T-helper 1 cell treated with Interleukin-12 subunit alpha and Interleukin-12 subunit beta and Interleukin-4 antibody, amounts not matched to agents 30 ng/mL and 1 ng/mL, for 36 hours (primary cell): ENCODE results near the gene GFRA1. TPM values are rescaled to one million over a fixed set of nuclear protein-coding genes. Genes with fewer than 3 reads are reported as not detected.

ENCODE experiments used
- intact Hi-C: fragments of 100-400 bp; cut with micrococcal nuclease; formaldehyde crosslinking; loops from one replicate; pipeline ENCODE4 v1.15.1; 2024
- total RNA-seq: library from RNA; stranded (reverse); gene quantifications from 2 replicates; pipeline ENCODE4 v1.2.3, GENCODE V29; 2022

Gene GFRA1, protein sequence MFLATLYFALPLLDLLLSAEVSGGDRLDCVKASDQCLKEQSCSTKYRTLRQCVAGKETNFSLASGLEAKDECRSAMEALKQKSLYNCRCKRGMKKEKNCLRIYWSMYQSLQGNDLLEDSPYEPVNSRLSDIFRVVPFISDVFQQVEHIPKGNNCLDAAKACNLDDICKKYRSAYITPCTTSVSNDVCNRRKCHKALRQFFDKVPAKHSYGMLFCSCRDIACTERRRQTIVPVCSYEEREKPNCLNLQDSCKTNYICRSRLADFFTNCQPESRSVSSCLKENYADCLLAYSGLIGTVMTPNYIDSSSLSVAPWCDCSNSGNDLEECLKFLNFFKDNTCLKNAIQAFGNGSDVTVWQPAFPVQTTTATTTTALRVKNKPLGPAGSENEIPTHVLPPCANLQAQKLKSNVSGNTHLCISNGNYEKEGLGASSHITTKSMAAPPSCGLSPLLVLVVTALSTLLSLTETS
- not detected in 2 replicates for total RNA-seq

DNA sequence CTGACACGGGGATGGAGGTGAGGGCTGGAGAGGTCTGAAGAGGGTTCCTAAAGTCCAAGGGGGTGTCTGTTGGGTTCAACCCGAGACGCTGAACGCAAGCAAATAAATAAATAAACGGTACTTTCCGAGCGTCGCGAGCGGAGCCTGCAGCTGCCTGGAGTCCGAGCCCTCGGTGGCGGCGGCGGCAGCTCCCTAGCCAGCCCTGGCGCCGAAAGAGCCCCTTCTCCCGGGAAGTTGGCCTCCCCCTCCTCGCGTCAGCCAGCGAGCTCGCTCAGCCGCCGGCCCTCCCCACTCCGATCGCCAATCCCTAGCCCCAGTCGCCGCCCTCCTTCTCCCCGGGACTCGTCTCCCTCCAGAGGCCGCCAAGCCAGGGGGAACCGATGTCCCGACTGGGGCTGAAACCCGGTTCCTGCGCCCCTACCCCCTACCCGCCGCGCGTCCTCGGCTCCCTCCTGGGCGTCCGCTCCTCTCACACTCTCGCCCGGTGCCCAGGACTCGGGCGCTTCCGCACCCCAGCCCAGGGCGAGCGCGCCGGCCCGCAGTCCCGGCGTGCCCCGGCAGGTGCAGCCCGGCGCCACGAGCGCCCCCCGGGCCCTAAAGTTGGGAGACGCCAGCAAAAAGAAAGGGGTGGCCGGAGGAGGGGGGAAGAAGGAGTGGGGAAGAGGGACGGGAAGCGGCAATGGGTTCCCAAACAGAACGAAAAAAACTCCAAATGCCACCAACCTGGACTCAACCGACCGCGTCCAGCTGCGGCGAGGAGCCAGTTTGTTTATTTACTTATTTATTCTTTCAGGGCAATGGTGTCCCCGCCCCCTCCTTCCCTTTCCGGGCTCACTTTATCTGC, at the start of gene GFRA1:
Gene GFRA1 (minus strand): TSS at position 767 of the 844 bp plus-strand sequence. CDS start 1,177 bp downstream, outside the sequence.
- intact Hi-C loops, result loop anchor here (10.0 kb wide), 2 partner anchors 892 to 1262 kb away; no protein-coding TSS in a partner anchor

DNA sequence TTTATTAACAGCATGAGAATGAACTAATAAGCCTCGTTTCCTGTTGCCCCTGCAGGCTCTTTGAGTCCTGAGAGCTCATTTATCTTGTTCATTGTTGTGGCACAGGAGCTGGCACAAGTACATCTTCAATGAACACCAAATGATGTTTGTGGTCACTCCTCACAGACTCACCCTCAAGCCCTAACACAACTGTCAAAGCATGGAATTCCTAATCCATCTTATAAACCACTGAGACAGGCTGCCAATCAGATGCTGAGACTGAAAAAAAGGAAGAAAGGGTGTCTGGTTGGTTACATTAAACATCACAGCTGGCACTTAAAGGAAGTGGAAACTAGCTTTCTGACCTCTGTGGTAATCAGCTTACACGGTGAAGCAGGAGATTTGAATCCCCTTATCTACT, 43.5 kb upstream of the GFRA1 start:
- intact Hi-C loops, result no loop called here

DNA sequence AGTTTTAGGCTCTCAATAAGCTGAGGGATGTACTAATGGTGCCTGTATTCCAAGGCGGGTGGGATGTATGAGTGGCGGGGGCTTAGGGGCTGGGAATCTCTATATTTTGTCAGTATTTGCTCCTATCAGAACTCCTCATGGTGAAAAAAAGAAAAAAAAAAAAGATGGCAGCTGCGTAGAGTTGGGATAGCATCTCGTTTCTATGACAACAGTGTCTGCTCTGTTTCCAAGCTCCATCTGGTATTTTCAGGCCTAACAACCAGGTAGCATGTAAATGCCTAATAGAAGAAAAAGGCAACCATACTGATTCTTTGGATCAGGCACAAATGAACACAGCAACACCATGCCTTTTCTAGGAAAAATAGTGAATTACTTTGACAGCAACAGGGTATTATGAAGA, 39.5 kb upstream of the GFRA1 start:
- intact Hi-C loops, result no loop called here

DNA sequence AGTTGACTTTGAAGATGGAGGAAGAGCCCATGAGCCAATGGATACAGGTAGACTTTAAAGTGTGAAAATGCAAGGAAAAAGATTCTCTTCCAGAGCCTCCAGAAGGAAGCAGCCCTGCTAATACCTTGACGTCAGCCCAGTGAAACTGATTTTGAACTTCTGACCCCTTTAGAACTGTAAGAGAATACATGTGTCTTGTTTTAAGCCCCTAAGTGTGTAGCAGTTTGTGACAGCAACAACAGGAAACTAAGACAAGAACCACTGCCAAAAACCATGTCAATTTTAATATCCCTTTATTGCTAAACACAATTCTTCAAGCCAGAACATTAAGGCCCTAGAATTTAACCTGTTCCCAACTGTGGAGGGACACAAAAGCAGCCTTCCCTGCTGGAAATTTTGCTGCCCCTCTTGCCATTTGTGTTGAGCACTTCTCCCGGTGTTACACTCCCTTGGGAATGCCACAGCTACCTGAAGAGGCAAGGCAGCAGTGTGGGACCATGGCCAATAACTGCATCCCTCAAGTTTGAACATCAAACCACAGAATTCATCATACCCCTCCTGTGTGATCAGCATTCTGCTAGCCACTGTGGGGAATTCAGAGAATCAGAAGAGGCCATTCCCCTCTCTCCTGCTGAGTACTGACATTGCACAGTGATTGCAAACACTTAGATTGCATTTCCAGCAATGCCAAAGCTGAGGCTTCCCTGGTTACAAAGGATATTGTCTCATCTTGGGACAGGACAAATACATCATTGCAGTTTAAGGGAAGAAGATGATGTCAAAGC, 38.9 kb upstream of the GFRA1 start:
- intact Hi-C loops, result no loop called here

DNA sequence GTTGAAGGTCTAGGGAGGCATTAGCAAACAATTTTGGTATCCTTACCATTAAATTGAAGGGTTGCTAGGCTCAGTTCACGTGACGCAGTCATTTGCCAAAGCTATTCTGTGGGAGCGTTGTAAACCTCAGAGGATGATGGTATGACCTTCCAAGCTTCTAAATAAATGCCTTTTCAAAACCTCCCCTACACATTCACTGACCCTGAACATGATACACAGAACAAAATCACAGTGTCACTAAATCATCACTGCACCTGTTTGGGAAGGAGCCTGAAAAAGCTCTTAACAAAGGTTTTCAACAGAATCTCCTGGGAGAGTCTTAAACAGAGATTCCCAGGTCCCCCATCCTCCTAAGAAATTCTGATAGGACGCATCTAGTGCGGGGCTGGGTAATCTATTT, 38.0 kb upstream of the GFRA1 start:
- intact Hi-C loops, result no loop called here

DNA sequence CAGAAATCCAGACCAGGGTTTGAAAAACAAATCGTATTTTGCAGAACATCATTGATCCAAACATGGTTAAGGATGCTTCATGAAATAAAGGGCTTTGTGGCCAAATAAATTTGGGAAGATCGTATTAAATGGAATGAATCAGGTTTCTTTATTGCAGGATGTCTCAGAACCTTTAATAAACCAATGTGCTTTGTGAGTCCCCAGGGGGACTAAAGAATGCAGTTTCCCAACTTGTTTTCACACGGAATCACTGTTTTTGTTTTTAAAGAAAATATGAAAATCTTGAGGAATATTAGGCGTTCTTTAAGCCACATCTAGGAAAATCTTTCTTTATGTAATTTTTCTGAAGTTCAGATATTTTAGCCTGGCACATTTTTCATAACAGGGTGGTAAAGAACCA, 34.4 kb upstream of the GFRA1 start:
- intact Hi-C loops, result no loop called here

DNA sequence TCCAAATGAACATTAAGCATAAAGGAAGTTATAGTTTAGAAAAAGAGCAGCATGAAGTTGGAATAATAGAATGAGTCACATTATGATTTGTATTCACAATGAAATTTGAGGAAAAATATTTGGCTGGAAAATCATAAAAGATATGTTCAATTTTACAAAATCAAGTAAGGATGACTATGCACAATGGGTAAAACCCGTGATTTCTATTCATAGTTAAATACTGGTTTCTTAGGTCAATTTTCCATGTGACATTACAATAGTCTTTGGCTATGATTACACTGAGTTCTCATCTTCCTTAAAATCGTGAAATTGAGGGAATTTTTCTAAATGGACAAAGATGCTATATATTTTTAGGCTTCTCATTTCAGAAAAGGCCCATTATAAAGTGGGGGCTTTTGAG, 33.8 kb upstream of the GFRA1 start:
- intact Hi-C loops, result no loop called here

DNA sequence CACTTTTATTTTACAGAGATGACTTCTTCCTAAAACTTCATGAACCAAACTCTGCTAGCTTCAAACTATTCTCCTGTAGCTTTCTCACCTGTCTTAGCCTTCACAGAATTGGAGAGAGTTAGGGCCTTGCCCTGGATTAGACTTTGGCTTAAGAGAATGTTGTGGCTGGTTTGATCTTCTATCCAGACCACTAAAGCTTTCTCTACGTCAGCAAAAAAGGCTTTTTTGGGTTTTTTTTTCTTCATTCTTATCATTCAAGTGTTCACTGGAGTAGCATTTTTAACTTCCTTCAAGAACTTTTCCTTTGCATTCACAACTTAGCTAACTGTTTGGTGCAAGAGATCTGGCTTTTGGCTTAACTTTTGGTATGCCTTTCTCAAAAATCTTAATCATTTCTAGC, 31.9 kb upstream of the GFRA1 start:
- intact Hi-C loops, result no loop called here

DNA sequence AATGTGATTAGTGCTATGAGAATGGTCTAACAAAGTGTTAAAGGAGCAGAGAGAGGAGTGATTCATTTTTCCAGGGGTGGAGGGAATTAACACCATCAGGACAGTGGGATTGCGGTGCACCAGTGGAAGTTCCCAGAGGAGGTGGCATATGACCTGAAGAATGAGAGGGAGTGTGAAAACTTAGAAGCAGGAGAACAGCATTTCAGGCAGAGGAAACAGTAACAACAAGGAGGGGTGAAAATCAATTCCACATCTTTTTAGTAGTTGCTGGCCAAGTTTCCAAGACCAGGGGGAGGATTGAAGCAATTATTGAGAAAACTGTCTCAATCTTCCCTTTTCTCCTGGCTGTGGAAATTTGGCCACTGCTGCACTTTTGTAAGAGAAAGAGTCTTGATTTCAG, 27.5 kb upstream of the GFRA1 start:
- intact Hi-C loops, result no loop called here

DNA sequence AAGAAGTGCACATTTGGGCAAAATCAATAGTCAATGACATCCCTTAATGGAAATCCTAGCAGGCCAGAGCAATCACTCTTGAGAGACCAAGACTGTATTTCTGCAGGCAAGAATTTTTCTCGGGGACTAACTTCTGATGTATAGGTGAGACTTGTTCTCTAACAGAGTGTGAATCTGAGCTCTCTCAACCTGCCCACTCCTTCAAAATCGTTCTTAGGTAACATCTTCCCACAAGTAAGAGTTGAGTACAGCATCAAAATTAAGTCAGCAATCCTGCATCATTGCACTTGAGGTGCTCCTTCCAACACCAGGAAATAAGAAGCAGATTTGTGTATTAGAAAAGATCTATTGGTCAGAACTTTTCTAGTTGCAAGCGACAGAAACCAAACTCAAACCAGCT, 25.6 kb upstream of the GFRA1 start:
- intact Hi-C loops, result no loop called here

DNA sequence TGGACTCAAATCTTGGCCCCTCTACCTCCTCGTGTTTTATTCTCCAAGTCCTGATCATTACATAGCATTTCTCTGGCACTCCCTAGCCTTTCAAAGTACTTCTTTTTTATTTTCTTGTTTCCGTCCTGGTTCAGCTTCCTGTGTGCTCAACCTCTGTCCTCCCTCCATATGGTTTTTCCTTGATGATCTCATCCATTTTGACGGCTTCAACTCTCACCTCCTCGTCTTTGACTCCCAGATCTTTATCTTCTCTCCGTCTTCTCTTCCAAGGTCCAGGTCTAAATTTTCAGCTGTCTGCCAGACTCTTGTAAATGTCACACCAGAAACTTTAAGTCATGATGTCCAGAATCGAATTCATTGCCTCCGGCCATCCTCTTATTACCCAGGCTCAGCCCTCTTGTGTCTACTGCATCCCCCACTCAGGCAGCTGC, 23.3 kb upstream of the GFRA1 start:
- intact Hi-C loops, result no loop called here

DNA sequence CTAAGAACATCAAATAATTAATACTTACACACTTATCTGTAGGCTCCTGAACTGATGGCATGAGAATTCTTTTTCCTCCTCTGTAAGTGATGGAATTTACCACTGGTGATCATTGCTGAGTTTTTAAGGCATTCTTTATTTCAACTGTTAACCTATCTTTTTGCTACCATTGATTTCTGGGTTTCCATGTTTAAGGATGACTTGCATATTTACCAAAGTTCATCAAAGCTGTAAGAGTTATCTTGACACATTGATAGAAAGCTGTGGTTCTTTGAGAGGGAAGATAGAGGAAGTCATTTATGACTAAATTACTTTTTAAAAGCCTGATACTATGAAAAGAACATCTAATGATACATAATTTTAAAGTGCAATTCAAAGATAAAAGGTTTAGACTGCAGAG, 19.5 kb upstream of the GFRA1 start:
- intact Hi-C loops, result no loop called here

DNA sequence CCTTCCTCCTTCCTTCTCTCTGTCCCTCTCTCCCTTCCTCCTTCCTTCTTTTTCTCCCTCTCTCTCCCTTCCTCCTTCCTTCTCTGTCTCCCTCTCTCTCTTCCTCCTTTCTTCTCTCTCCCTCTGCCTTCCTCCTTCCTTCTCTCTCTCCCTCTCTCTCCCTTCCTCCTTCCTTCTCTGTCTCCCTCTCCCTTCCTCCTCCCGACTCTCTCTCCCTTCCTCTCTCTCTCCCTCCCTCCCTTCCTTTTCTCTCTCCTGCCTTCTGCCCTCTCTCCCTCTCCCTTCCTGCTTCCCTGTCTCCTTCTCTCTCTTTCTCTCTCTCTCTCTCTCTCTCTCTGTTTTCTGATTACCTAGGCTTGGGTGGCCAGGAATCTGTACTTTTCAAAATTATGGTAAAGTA, 16.6 kb upstream of the GFRA1 start:
- intact Hi-C loops, result loop anchor here (5.0 kb wide), 1 partner anchor 492 kb away; no protein-coding TSS in a partner anchor

DNA sequence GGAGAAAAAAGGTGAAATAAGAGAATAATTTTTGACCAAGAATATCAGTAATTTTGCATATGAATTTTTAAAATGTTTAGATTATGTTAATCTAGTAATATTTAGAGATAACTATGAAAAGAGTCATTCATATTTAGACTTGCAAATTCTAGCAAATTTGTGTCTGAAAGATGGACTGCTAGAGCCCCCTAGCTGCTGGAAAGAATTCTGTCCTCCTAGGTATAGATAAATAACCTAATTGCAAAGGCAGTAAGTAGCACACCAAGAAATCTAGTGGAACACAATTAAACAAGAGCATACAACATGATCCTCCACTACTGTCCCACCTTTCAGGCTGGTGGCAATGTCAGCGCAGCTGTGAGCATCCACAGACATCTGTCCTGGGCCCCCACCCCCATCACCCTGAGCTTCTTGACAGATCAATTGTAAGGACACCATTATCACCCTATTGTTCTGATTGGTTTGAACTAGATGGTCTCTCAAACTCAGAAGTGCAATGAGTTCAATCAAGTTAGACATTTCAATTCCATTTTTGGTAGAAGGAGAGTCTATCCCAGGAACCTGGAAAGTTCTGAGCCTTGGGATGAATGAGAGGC, 15.0 kb upstream of the GFRA1 start:
- intact Hi-C loops, result loop anchor here (1.0 to 5.0 kb wide), 2 partner anchors 491 to 582 kb away; no protein-coding TSS in a partner anchor

DNA sequence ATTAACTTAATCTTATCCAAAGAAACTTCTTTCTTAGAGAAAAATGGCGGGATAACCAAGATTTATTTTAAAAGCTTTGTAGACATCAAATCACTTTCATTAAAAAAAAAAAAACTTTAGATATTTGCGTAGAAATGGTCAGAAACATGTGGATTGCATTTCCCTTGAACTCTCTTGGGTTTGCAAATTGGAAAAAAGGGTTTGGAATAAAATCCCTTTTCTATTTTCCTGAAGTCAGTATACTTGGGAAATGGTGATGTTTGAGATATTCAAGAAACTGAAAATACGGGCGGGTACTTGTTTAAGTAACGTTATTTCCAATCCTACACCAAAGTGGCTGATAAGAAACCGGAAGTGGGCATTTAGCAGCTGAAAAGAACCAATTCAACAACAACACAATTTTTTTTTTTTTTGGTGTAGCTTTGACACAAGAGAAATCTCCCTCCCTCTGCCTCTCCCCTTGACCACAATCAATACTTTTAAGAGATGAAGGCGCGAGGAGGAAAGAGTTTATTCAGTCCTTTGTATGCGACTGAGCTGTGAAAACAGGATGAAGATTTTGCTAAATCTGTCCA, 13.7 kb upstream of the GFRA1 start:
- intact Hi-C loops, result loop anchor here (5.0 kb wide), 1 partner anchor 489 kb away; no protein-coding TSS in a partner anchor

DNA sequence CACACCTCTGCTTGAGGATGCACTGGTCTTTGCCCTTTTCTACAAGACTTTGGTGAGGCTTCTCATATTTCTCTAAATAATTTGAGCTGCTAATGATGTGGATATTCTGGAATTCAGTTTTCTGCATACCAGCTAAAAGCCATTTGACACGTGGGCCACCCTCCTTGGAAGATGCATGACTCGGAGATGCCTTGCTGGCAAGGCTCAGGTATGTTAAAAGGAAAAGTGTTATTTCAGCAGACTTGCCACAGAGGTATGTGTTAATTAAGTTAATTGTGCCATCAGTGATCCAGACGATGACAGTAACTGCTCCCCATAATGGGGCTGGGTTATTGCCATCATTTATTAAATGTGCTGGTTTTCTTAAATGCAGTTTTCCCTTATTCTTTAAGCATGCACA, 8.8 kb upstream of the GFRA1 start:
- intact Hi-C loops, result no loop called here

DNA sequence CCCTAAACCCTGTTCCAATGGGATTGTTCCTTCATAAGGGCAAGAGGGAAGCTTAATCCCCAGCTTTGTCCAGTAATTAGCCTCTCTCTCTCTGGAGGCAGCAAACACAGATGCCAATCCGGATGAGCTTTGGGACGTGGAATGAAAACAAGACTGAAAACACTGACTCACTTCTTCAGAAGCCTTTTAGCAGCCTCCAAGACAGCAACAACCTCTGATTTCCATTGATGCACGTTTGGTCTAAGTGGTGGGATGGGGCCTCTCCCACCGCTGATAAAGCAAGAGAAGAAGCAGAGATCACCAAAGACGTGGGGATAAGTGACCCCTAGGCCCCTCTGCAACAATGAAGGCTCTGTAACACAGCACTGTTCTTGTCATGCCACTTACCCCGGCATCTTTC, 5.8 kb upstream of the GFRA1 start:
- intact Hi-C loops, result loop anchor here (10.0 kb wide), 2 partner anchors 886 to 1256 kb away; no protein-coding TSS in a partner anchor

DNA sequence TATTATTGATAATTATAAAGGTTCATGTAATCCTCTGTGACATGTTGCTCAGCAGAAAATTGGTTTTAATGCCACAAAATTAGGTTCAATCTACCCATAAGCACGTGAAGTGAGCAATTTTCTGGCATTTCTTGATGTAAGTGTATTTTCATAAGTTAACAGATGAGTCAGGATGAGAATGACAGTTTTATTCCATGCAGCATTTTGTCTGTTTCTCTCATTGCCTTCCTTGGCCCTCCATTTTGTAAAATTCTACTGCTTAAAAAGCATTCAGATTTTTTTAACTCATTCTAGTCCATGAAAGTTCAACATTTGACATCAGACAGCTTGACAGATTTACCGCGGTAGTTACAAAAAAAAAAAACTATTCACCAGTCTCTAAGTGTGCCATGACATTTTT, 4.0 kb upstream of the GFRA1 start:
- intact Hi-C loops, result loop anchor here (10.0 kb wide), 2 partner anchors 888 to 1258 kb away; no protein-coding TSS in a partner anchor

DNA sequence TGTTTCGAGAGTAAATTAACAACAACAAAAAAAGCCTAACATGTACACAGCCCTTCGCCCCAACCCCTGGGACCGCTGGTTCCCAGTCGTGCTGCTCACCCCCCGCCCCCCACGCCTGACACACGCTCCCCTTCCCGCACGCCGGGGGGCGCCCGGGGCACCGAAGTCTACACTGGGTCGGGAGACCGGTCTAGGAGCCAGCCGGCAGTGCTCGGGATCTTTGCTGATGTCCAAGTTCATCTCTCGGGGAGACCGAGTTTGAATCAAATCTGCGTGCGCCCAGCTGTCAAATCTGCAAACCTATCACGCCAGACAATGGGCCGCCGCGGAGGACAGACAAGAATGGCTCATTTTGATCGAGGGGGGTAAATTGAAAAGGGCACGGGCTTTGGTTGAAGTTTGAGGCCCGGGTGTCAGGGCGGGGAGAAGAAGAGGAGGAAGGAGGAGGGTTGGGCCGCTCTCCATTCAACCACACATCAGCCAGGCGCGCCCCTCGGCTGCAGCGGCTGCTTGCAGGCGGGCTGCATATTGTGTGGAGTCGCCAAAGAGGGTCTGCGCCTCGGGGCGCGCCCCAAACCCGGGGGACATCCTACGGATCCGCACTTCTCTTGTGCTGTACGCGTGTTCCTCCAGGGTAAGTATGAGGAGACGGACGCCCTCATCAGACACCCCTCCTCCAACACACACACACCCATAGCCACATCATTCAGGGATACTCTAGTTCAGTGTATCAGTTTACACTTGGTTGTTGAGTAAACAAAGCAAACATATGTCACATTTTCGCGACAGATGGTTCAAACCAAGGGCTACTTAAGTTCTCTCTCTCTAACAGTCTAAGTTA, 1.3 kb upstream of the GFRA1 start:
- intact Hi-C loops, result loop anchor here (10.0 kb wide), 2 partner anchors 891 to 1261 kb away; no protein-coding TSS in a partner anchor
